Stimulated activated CD8-positive, alpha-beta memory T cell treated with anti-CD3 and anti-CD28 coated beads, Interleukin-7, amount 100 ng/mL, for 48 hours (primary cell): Measurements from ENCODE around the gene SFXN1.

Experiments
- DNase-seq, 2 donors: peaks; one replicate each; pipeline ENCODE4 v3.0.0-alpha.2; 2020; ENCODE audit warnings: low read depth in 1 of 2; ENCODE audit errors: extremely low read depth in 1 of 2

The SFXN1 gene

DNA sequence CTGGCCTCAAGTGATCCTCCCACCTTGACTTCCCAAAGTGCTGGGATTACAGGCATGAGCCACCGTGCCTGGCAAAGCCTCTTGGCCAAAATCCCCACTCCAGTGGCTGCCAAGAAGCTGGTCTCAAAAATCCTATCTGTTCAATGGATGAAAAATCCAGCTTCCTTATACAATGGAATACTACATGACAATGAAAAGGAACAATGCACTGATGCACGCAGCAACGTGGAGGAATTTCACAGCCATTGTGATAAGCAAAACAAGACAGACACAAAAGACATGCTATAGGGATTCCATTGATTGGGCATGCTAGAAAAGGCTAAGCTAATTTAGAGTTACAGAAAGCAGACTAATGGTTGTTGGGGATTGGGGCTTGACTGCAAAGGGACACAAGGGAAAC is 13.1 kb upstream of the SFXN1 start:
- DNase-seq: no peak

DNA sequence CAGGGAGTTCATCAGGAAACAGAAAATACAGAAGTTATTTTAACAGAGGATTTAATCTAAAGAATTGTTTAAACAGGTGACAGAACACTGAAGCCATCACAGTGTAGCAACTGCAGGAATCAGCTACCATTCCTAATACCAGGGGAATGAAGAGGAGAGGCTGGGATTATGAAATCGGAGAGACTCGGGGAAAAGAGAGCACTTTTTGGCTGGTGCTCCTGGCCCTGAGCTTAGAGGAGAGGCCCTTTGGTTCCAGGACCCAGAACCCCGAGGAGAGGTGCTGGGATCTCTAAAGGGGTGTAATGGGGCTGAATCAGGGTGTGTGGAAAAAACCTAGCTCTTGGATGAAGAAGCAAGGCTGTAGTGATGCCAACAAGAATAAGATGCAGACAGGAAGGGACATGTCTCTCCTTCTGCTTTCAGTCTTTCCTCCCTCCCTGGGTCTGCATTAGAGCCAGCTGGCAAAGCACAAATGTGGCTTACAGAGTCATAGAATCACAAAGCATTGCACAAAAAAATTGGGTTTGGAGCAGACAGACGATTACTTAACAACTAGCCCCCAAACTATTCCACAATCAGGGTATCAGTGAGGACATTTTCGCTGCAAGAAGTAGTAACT is 11.6 kb upstream of the SFXN1 start:
- no peak for DNase-seq

DNA sequence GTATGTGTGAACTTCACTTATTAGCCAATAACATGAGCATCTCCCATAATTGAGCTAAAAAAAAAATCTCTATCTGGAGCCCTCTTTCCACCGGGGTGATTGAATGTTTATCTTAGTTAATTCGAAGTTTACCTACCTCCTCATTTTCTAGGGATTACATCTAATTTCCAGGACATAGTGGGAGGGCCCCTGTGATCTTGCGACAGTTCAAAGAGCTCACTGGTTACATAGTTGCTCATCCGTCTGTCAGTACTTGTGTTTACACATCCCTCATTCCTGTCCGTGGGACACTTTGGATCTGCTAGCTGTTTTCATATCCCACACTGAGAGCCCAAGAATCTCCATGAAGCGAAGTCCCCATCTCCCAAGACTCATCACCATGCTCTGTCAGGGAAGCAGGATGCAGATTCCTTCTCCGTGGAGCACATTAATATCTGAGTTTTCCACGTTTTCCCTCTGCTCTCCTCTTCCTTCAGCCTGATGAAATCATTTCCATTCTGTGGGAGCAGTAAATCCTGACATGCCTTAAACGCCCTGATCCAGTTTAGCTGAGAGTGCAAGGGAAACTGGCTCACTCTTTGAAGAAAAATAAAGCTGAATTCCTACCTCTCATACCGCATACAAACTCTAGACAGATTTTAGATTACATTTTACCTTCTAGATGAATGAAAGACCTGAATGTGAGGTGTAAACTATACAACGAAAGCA is 10.2 kb upstream of the SFXN1 start:
- no peak for DNase-seq

DNA sequence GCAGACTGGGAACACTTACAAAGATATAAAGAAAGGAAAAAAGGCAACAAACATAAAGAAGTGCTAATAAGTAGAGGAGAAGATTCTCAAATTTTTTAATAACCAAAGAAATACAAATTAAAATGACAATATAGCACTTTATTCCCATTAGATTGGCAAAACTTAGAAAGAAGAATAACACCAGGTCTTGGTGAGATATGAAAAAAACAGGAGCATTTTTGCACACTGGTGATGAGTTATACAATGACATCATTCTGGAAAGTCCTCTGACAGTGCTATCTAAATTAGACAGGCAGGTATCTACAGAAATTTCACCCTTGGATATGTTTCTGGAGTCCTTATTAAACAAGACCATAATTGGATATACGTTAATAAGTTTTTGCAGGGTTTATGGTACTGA is 9.5 kb upstream of the SFXN1 start:
- DNase-seq: no peak

DNA sequence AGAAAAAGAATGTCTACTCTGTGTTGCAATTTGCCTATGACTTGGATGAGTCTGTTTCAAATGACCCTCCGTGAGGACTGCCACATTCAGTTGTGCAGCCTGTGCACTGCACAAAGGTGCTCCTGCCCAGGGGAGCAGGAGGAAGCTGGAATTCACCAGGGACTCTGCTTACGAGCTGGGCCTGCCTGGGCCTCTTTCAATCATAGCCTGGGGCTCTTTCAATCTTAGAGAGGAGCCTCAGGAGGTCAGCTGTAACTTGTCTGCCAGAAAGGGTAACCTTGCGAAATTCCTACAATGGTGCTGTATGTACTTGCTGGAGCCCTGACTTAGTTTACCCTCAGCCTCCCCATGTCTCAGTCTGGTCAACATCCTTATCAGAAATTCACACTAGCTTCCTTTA is 8.4 kb upstream of the SFXN1 start:
- DNase-seq: no peak

DNA sequence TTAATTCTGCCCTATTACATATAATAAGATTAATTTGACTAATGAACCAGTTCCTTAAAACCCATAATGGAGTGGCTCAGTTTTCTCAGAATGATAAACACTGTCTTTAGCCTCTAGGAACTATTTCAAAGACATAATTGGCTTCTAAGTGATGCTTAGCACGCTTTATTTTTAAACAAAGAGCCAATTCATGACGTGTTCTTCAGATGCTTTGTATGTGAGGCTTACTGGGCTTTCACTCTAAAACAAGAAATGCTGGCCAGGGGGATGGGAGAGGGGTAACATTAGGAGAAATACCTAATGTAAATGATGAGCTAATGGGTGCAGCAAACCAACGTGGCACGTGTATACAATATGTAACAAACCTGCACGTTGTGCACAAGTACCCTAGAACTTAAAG is 7.6 kb upstream of the SFXN1 start:
- no peak for DNase-seq

DNA sequence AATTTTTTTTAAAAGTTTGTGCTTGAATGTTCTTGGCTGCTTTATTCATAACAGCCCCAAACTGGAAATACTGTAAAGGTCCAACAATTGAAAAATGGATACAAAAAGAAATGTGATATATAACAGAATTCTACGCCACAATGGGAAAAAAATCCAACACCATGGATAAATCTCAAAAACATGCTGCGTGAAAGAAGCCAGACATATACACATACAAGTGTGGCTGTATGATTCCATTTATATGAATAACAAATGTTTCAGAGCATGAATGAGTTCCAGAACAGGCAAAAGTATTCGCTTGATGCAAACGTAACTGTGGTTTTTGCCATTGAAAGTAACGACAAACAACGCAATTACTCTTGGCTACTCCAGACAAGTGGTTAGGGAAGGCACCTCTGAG is 7.2 kb upstream of the SFXN1 start:
- DNase-seq: no peak

DNA sequence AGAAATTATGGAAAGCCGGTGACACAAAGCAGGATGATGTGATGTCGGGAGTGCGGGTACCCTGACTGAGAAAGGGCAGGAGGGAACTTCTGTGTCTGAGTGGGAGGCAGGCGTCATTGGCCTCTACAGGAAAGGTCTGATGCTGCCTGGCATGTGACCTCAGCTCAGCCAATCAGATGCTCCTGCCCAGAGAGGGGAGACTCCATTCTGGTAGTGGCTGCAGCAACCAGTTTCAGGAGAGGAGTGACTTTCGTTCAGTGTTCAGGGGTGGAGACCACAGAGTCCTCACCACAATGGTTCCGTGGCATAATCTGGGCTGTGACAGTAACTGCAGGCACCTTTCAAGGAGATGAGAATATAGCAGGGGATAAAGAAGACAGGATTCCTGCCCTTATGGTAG is 6.7 kb upstream of the SFXN1 start:
- peak; percentile 39 to 73 for DNase-seq

DNA sequence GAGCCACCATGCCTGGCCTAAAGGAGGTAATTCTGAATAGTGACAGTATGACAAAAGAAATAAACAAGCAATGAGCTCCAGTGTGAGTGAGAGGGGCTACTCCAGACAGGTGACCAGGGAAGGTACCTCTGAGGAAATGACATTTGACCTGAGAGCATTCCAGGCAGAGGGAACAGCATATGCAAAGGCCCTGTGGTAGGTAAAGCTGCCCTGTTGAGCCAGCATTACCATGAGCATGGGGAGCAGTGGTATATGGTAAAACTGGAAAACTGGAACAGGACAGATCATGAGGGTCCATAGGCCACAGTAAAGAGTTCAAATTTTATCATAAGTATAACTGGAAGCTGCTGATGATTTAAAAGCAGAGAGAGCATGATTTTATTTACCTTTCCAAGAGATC is 6.0 kb upstream of the SFXN1 start:
- no peak for DNase-seq

DNA sequence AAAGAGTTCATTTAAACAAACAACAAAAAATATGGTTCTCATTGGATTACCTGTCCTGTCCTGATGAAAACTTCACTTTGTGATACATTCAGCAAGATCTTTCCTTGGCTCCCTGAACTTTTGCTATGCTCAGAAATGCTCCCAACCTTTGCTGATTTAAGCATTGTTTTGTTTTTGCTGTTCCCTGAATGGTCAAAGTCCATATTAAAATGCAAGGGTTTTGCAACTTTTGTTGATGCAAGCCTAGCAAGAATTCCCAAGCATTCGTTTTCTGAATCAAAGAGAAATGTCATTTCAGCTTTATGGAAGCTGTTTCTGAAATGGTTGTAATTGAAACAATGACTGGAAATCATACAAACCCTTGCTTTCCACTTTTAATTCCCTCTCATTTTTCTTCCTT is 3.1 kb upstream of the SFXN1 start:
- no peak for DNase-seq

DNA sequence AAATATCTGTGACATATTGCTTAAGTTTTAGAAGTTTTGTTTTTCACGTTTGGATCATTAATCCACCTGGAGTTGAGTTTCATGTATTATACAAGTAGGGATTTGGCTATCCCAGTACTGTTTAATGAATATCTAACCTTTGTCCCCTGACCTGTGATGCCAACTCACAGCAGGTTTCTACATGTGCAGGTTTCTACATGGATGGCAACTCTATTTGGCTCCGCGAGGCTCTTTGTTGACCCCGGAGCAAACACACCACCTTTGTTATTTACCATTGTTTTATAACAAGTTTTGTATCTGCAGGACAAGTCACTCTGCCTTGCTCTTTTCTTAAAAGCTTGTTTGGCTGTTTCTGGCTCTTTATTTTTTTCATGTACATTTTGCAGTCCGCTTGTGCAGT is 920 bp upstream of the SFXN1 start:
- DNase-seq: no peak

DNA sequence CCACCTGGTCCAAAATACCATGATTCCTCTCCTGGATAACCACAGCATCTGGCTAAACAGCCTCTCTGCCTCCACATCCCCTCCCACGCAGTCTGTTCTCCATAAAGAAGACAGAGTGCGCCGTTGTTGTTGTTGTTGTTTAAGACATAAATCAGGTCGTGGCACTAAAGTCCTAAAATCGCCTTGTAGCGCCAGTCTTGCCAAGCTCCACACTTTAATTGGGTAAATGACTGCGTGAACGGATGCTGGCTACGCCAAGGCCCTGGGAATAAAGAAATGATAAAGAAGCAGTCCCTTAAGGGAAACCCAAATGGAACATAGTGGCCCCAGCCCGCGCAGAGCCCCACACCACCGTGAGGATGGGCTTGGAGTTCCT is 364 bp upstream of the SFXN1 start:
- DNase-seq: no peak

DNA sequence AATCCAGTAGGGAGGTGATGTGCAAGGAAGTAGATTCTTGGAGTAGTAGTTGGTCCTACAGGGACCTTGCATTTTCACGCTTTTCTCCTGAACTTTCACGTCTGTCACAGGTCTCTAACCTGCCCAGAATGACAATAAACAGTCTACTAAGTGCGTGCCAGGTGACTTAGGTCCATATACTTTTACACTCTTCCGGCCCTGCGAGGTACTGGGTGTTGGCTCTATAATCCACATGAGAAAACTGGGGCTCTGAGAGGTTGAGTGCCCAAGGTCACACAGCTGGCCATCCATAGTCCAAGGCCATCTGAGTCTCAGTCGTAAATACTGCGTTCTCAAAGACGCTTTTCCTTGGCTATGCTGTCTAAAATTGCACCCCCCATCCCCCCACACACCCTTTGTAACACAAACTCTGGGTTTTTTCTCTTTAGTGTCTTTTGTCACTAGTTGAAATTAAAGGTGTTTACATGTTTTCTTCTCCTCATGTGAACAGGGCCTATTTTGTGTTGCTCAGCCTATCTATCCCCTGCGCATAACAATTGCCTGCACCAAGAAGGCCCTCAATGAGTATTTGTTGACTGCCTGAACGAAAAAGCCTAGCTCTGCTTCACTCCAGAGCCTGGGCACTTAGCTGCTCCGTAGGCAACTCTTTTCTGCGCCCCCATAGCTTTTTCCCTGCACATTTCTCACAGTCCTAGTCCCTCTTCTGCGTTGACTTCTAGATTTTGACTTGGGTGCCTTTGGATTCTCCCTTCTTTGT is 943 bp downstream of the SFXN1 start:
- no peak for DNase-seq

DNA sequence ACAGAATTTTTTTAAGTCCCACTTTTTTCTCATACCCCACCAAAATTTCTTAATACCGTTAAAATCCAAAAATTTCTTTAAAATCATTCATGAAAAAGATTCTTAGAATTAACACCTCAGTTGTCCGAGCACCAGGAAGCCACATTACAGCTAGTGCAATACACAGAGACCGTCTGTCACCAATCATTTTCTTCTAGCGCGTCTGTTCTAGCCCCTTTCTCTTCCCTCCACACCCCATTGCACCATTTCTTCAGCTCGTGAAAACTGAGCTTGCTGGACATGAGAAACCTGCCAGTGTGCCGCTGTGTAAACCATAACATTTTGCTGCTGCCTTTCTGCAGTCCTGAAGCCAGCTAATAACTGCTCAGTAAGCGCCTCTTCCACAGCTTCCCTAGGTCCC is 5.0 kb downstream of the SFXN1 start:
- DNase-seq: no peak

DNA sequence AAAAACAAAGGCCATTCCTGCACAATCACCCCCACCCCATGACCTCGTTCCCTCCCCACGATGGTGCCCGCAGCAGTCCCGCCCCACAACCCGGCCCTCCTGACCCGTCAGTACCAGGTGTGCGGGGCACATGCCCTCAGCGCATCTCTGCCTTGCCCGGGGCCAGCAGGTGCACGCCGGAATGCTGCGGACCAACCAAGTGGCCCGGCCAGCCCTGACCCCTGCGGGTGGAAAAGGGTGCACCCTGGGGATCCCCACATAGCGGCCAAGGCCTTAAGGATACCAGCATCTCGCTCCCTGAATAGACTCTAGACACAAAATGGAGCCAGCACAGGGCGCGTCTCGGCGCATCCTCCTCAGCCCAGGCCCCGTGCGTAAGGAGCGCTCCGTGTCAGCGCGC is 6.0 kb downstream of the SFXN1 start:
- no peak for DNase-seq

DNA sequence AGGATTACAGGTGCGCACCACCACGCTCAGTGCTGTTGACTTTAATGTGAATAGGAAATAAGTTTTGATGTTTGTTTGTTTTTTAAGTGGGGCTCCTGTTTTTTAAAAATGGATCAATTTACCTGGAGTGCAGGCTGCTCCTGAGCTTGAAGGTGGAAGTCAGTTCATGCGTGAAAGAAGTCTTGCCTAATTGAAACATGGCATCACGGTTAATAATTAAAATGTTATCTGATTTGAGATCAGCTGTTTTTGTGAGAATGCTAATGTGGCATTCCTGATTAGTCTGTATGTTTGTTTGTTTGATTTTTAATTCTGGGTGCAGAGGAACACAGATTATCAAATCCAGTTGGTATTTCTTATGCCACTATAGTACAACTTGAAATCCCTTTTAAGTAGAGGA is 6.5 kb downstream of the SFXN1 start:
- DNase-seq: no peak

DNA sequence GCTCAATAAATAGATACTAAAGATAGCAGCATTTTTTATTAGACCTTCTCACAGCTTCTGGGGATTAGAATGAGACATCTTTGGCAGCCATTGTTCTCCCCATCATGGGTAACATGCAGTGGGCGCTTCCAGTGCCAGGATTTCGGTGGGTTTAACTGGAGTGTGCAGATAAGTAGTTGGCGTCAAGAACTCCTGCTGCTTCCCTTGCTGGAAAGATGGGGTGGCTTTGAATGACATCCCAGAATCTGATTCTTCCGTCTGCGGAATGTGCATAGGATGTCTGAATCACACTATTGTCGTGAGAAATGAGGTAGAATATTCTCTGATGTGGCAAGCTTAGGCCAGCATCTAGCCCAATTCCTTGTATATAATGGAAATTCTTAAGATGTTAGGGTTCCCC is 7.3 kb downstream of the SFXN1 start:
- no peak for DNase-seq

DNA sequence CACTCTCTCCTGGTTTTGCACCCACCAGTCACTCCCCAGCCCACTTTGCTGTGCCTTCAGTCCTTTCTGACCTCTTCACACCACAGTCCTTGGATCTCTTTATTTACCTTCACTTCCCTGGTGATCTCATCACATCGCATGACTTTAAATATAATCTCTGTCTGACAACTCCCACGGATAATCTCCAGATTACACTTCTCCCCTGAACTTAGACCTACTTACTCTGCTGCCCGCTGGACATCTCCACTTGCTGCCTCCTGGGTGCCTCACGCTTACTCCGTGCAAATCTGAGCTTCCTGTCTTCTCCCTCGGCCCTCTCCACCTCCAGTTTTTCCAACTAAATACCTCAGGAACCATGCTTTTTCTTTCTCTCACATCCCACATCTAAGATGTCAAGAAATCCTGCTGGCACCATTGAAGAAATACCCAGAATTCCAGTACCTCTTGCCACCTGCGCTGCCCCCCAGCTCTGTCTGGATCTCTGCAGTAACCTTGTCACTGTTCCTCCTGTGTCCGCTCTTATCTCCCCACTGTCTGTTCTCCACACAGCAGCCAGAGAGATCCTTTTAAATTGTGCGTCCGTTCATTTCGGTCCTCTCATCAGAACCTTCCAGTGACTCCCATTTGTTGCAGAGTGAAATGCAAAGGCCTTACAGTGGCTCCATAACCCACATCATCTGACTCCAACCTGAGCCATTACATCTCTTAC is 9.3 kb downstream of the SFXN1 start:
- DNase-seq: no peak

DNA sequence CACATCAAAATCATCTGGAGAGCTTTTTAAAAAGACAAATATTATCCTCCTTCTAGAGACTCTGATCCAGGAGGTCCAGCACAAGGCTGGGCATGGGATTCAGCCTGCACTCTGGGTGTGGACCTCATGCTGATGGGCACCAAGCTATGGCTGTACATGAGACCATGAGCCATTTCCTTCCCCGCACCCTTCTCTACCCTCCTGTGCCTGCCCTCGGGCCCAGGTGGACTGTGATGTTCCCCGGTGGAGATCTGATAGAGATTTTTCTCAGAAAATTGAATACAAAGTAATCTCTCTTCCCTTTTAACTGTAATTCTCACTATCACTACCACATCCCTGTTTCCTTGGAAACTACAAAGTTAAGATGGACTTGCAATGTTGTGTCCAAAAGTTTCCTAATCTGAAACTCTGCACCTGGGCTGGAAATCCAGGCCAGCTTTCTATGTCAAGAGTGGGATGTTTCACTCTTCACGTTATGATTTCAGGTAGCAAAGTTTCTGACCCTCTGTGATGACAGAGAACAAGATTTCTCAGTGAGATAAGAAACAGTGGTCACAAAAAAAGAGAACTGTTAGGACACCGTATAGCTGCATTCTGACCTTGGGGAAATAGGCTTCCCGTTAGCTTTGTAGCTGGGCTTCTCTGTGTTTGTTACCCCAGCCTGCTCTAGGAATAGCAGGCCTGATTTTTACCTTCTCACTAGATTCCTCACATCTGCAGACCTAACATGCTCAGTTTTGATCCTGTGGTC is 11.5 kb downstream of the SFXN1 start:
- DNase-seq: no peak

DNA sequence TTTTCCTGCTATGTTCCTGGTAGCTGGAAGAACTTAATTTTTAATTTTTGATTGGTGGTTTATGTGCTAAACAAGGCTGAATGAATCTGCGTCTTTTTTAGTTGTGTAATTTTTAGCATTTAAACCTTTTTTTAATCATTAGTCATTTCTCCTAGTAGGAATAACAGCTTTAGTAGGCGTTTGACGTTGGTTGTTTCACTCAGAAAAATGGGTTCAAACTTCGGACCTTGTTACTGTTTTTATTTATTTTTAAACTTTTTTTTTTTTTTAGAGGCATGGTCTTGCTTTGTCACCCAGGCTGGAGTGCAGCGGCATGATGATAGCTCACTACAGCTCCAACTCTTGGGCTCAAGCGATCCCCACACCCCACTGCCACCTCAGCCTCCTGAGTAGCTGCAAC is 12.9 kb downstream of the SFXN1 start:
- DNase-seq: no peak

DNA sequence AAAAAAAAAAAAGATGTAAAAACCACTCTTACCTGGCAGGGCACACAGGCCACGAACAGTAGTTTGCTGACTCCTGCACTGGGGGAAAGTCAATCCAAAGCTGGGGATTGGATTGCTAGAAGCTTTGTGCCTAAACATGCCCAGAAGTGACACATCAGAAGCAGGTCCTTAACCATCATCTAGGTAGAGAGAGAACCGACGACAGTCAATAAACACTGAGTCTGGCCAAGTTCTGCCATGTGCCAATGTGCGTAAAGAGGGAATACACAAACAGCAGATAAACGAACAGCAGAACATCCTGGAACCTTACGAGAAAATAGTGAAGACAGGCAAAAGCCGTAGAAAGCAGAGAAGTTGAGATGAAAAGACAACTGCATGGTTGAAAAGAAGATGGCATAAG is 14.9 kb downstream of the SFXN1 start:
- DNase-seq: no peak
